Fibroblast of lung (primary cell): ENCODE measurements around the gene AOC1. TPM values are rescaled to one million over a fixed set of nuclear protein-coding genes. Genes with fewer than 3 reads are reported as not detected.

ENCODE experiments used
- DNase-seq, 2 donors: peaks; one replicate each; pipeline versions ENCODE4 v3.0.0 to v3.0.0-alpha.2; 2010; ENCODE audit warnings: low read depth in 2 of 2
- H2AFZ ChIP-seq: 2 replicates; pipeline ENCODE4 v1.5.1; 2012; ENCODE audit warnings: low read length, control low read depth, inconsistent platforms
- H3K27ac ChIP-seq: 2 replicates; pipeline ENCODE4 v1.5.1; 2011; ENCODE audit warnings: low read length, control low read depth; ENCODE audit not compliant: insufficient read depth
- H3K27me3 ChIP-seq: 2 replicates; pipeline ENCODE4 v1.5.1; 2011; ENCODE audit warnings: mild to moderate bottlenecking, low read length; ENCODE audit not compliant: control insufficient read depth, insufficient read depth
- H3K36me3 ChIP-seq: 2 replicates; pipeline ENCODE4 v1.5.1; 2011; ENCODE audit warnings: low read length; ENCODE audit not compliant: control insufficient read depth, insufficient read depth
- H3K4me1 ChIP-seq: 2 replicates; pipeline ENCODE4 v1.5.1; 2011; ENCODE audit warnings: low read length; ENCODE audit not compliant: control insufficient read depth, insufficient read depth; ENCODE audit errors: extremely low read depth
- H3K4me2 ChIP-seq: 2 replicates; pipeline ENCODE4 v1.5.1; 2011; ENCODE audit warnings: low read length, control low read depth; ENCODE audit not compliant: insufficient read depth; ENCODE audit errors: extremely low read depth
- H3K4me3 ChIP-seq, 4 experiments: fragments of 200-600 bp in 1 of 4; sonication (generic) in 1 of 4; replicated peaks in 1 of 4; 2 replicates each; pipeline ENCODE4 v1.5.1; 2011 to 2016; ENCODE audit warnings: low read length in 4 of 4, low read depth in 3 of 4, mild to moderate bottlenecking in 3 of 4, control low read depth in 2 of 4, inconsistent platforms in 1 of 4, mixed read lengths in 1 of 4; ENCODE audit not compliant: insufficient read depth in 1 of 4; ENCODE audit errors: control extremely low read depth in 1 of 4
- H3K79me2 ChIP-seq: 2 replicates; pipeline ENCODE4 v1.5.1; 2012; ENCODE audit warnings: mild to moderate bottlenecking, low read length, inconsistent platforms; ENCODE audit not compliant: control insufficient read depth, insufficient read depth
- H3K9ac ChIP-seq: 2 replicates; pipeline ENCODE4 v1.5.1; 2011; ENCODE audit warnings: mild to moderate bottlenecking, low read length, control low read depth; ENCODE audit not compliant: insufficient read depth
- H3K9me3 ChIP-seq: 2 replicates; pipeline ENCODE4 v1.5.1; 2012; ENCODE audit warnings: low read depth, low read length; ENCODE audit not compliant: control insufficient read depth, insufficient read depth
- H4K20me1 ChIP-seq: 2 replicates; pipeline ENCODE4 v1.5.1; 2011; ENCODE audit warnings: low read length; ENCODE audit not compliant: control insufficient read depth, insufficient read depth; ENCODE audit errors: extremely low read depth
- CTCF ChIP-seq, 2 donors: IDR thresholded peaks in 1 of 2; conservative IDR thresholded peaks in 1 of 2; 1 replicate in 1 of 2; 2 replicates in 1 of 2; pipeline ENCODE4 v1.5.1; 2011 to 2012; ENCODE audit warnings: low read length in 2 of 2, control low read depth in 1 of 2, inconsistent platforms in 1 of 2, low read depth in 1 of 2, mild to moderate bottlenecking in 1 of 2
- EZH2 ChIP-seq: IDR thresholded peaks from 2 replicates; pipeline ENCODE4 v1.5.1; 2012; ENCODE audit warnings: low read length, control low read depth, mild to moderate bottlenecking; ENCODE audit errors: missing control alignments
- polyA plus RNA-seq, 2 donors: library from polyadenylated mRNA; depleted of rRNA in 1 of 2; stranded (reverse) in 1 of 2; unstranded in 1 of 2; fragments of >200 nt; gene quantifications; 2 replicates each; pipeline ENCODE4 v1.2.1, GENCODE V29; 2011 to 2012; ENCODE audit warnings: missing spikeins in 1 of 2
- total RNA-seq: library from RNA; depleted of rRNA; stranded (reverse); fragments of >200 nt; gene quantifications from 2 replicates; pipeline ENCODE4 v1.2.1, GENCODE V29; 2014

AOC1 gene
- total and polyA plus RNA-seq, 2 donors (not counting 1 experiment from before 2014, with no cell fraction given) = not detected

GRCh38 chr7:150856303-150857275, 4.3 kb downstream of the AOC1 start:
- TF ChIP-seq EZH2 = no peak
- TF ChIP-seq CTCF (conservative IDR thresholded peaks at IDR 0.05 in 1 of 2, IDR thresholded peaks at IDR 0.05 in 1 of 2; ENCODE audit: low read depth in 1 of 2, low read length in 2 of 2) = no peak
- Histone ChIP-seq H3K4me1 (no peaks in the 10 kb centered on the region), H3K36me3 (no peaks in the 10 kb centered on the region), H3K4me2 (no peak overlapping the region), H3K9me3 (no peaks in the 10 kb centered on the region), H3K4me3 (no peak overlapping the region), H3K27me3 (no peaks in the 10 kb centered on the region), H3K27ac (no peak overlapping the region), H3K9ac (no peak overlapping the region), H2AFZ (no peak overlapping the region), H3K79me2 (no peaks in the 10 kb centered on the region), H4K20me1 (no peaks in the 10 kb centered on the region)
- DNase-seq = no peak

- Histone ChIP-seq H3K4me2 (no peak overlapping the region), H3K4me1 (no peaks in the 10 kb centered on the region), H3K4me3 (no peak overlapping the region), H3K36me3 (no peaks in the 10 kb centered on the region), H2AFZ (no peak overlapping the region), H3K9ac (no peak overlapping the region), H3K27me3 (no peaks in the 10 kb centered on the region), H3K9me3 (no peaks in the 10 kb centered on the region), H3K79me2 (no peaks in the 10 kb centered on the region), H4K20me1 (no peaks in the 10 kb centered on the region), H3K27ac (no peak overlapping the region)
- no peak for DNase-seq
- TF ChIP-seq CTCF (conservative IDR thresholded peaks at IDR 0.05 in 1 of 2, IDR thresholded peaks at IDR 0.05 in 1 of 2; ENCODE audit: low read depth in 1 of 2, low read length in 2 of 2) = no peak
- TF ChIP-seq EZH2 = no peak
Measured at GRCh38 chr7:150857276-150858055, 5.1 kb downstream of the AOC1 start.
